Activated CD4-positive, alpha-beta memory T cell treated with anti-CD3 and anti-CD28 coated beads, Interleukin-2, amount 10 ng/mL, durations not matched to agents 7 days and 5 days (primary cell): ENCODE measurements around the gene TMEM53. TPM values are rescaled to one million over a fixed set of nuclear protein-coding genes. Genes with fewer than 3 reads are reported as not detected.

Experiments used
- CTCF ChIA-PET: fragments of 350-600 bp; sonication (Branson Sonifier 250); formaldehyde crosslinking; loops from one replicate; lab custom pipeline; 2021; ENCODE audit warnings: antibody characterized with exemption, inconsistent platforms; lab: Charles Lee
- POLR2A ChIA-PET: fragments of 350-600 bp; sonication (Branson Sonifier 250); formaldehyde crosslinking; loops from one replicate; lab custom pipeline; 2021; ENCODE audit warnings: antibody characterized with exemption; lab: Charles Lee
- DNase-seq: peaks from one replicate; pipeline ENCODE4 v3.0.0-alpha.2; 2020
- H3K27ac Mint-ChIP-seq: one replicate; pipeline ENCODE4 v1.8.0; 2021; ENCODE audit warnings: mild to moderate bottlenecking, mixed read lengths
- H3K27me3 Mint-ChIP-seq: one replicate; pipeline ENCODE4 v1.8.0; 2021; ENCODE audit warnings: mixed read lengths
- H3K36me3 Mint-ChIP-seq: one replicate; pipeline ENCODE4 v1.8.0; 2021; ENCODE audit warnings: low read depth, mixed read lengths
- H3K4me1 Mint-ChIP-seq: one replicate; pipeline ENCODE4 v1.8.0; 2021; ENCODE audit warnings: mixed read lengths
- H3K4me3 Mint-ChIP-seq: one replicate; pipeline ENCODE4 v1.8.0; 2021; ENCODE audit warnings: mild to moderate bottlenecking, mixed read lengths
- H3K9me3 Mint-ChIP-seq: one replicate; pipeline ENCODE4 v1.8.0; 2021; ENCODE audit warnings: mixed read lengths
- total RNA-seq, 2 experiments: library from RNA; stranded (reverse); gene quantifications; one replicate each; pipeline ENCODE4 v1.2.3, GENCODE V29; 2021

Gene TMEM53
- total RNA-seq, result 1 to 10 TPM; 4.3 to 5.6 TPM

- no peaks in the 10 kb centered on the region for H3K27me3 Mint-ChIP-seq
- H3K9me3 Mint-ChIP-seq, result no peaks in the 10 kb centered on the region
- peak; percentile 99 for DNase-seq
- H3K4me1 Mint-ChIP-seq, result peaks cover 32% of the 10 kb centered on the region
- CTCF ChIA-PET, result interaction anchor here (0.7 to 4.9 kb wide), 12 partner anchors 11 to 119 kb away, joined by 3 to 44 read pairs (median 5); no protein-coding TSS in a partner anchor
- H3K4me3 Mint-ChIP-seq, result peak within 1 kb of the TSS; percentile 83
- H3K27ac Mint-ChIP-seq, result peak within 1 kb of the TSS; percentile 79
- no peaks in the 10 kb centered on the region for H3K36me3 Mint-ChIP-seq
- POLR2A ChIA-PET, result interaction anchor here (0.7 to 7.7 kb wide), 13 partner anchors 10 to 337 kb away, joined by 3 to 71 read pairs (median 5); partner anchors contain the start of genes HECTD3 and RNU5D-1
These were observed at the start of gene TMEM53, which contains the start of gene ARMH1 for GRCh38 chr1:44674113-44675000. TMEM53 (minus strand) TSS chr1:44674481; CDS start chr1:44674391, 90 bp downstream. ARMH1 (plus strand) TSS chr1:44674714; CDS start chr1:44689698, 14,984 bp downstream.

GRCh38 chr1:44723496-44724295 is 49.4 kb upstream of the TMEM53 start:
- peaks cover 65% of the 10 kb centered on the region for H3K4me1 Mint-ChIP-seq
- peak overlapping the region; percentile 55 for H3K4me3 Mint-ChIP-seq
- peaks cover 4% of the 10 kb centered on the region for H3K27me3 Mint-ChIP-seq
- DNase-seq, result no peak
- no peaks in the 10 kb centered on the region for H3K9me3 Mint-ChIP-seq
- no peaks in the 10 kb centered on the region for H3K36me3 Mint-ChIP-seq
- ChIA-PET POLR2A (interaction anchor here (1.2 to 14.2 kb wide), 9 partner anchors 8 to 617 kb away, joined by 4 to 785 read pairs (median 54); partner anchors contain the start of genes BEST4, BTBD19, KIF2C and MUTYH), CTCF (interaction anchor here (1.1 kb wide), 1 partner anchor 8 kb away, joined by 3 read pairs; no protein-coding TSS in a partner anchor)
- H3K27ac Mint-ChIP-seq, result peak overlapping the region; percentile 79

- Mint-ChIP-seq H3K9me3 (no peaks in the 10 kb centered on the region), H3K4me1 (peaks cover 68% of the 10 kb centered on the region), H3K27ac (peak overlapping the region; percentile 79), H3K36me3 (no peaks in the 10 kb centered on the region), H3K4me3 (peak overlapping the region; percentile 55), H3K27me3 (peaks cover 4% of the 10 kb centered on the region)
- ChIA-PET CTCF (interaction anchor here (1.1 to 1.6 kb wide), 2 partner anchors 8 to 62 kb away, joined by 3 read pairs; no protein-coding TSS in a partner anchor), POLR2A (interaction anchor here (2.1 to 14.2 kb wide), 10 partner anchors 9 to 617 kb away, joined by 14 to 785 read pairs (median 53); partner anchors contain the start of genes BEST4, BTBD19, EIF2B3 and KIF2C)
- peak; percentile 35 for DNase-seq
These were observed 48.8 kb upstream of the TMEM53 start for GRCh38 chr1:44723064-44723463.

GRCh38 chr1:44721485-44722361 is 47.4 kb upstream of the TMEM53 start:
- Mint-ChIP-seq H3K36me3 (no peaks in the 10 kb centered on the region), H3K4me1 (peaks cover 71% of the 10 kb centered on the region), H3K9me3 (no peaks in the 10 kb centered on the region), H3K27ac (peak overlapping the region; percentile 94), H3K27me3 (no peaks in the 10 kb centered on the region), H3K4me3 (peak overlapping the region; percentile 52)
- ChIA-PET CTCF (interaction anchor here (0.7 to 4.0 kb wide), 11 partner anchors 9 to 504 kb away, joined by 3 to 59 read pairs (median 5); partner anchors contain the start of genes PLK3, RNU5D-1 and UROD), POLR2A (interaction anchor here (0.6 to 14.2 kb wide), 77 partner anchors 10 to 965 kb away, joined by 3 to 785 read pairs (median 6); partner anchors contain the start of genes AKR1A1, ARMH1, BEST4 and BTBD19)
- peak; percentile 87 for DNase-seq

GRCh38 chr1:44720281-44720680 is 46.0 kb upstream of the TMEM53 start:
- peaks cover 79% of the 10 kb centered on the region for H3K4me1 Mint-ChIP-seq
- H3K4me3 Mint-ChIP-seq, result no peak overlapping the region
- ChIA-PET CTCF (interaction anchor here (0.7 to 4.0 kb wide), 2 partner anchors 10 to 714 kb away, joined by 3 to 59 read pairs; partner anchors contain the start of gene RNU5D-1), POLR2A (interaction anchor here (1.0 to 14.2 kb wide), 11 partner anchors 11 to 619 kb away, joined by 3 to 785 read pairs (median 59); partner anchors contain the start of genes ARMH1, BEST4, BTBD19 and DYNLT4)
- no peaks in the 10 kb centered on the region for H3K27me3 Mint-ChIP-seq
- no peaks in the 10 kb centered on the region for H3K36me3 Mint-ChIP-seq
- H3K27ac Mint-ChIP-seq, result peak overlapping the region; percentile 94
- no peak for DNase-seq
- no peaks in the 10 kb centered on the region for H3K9me3 Mint-ChIP-seq

- no peaks in the 10 kb centered on the region for H3K27me3 Mint-ChIP-seq
- peaks cover 78% of the 10 kb centered on the region for H3K4me1 Mint-ChIP-seq
- H3K36me3 Mint-ChIP-seq, result no peaks in the 10 kb centered on the region
- no peaks in the 10 kb centered on the region for H3K9me3 Mint-ChIP-seq
- CTCF ChIA-PET, result interaction anchor here (0.6 to 4.0 kb wide), 3 partner anchors 11 to 941 kb away, joined by 3 to 59 read pairs (median 4); partner anchors contain the start of gene RNU5D-1
- no peak for DNase-seq
- peak overlapping the region; percentile 5 for H3K27ac Mint-ChIP-seq
- POLR2A ChIA-PET, result interaction anchor here (1.1 to 10.6 kb wide), 3 partner anchors 12 to 584 kb away, joined by 3 to 785 read pairs (median 330); partner anchors contain the start of gene RNU5D-1
- no peak overlapping the region for H3K4me3 Mint-ChIP-seq
These were observed 45.0 kb upstream of the TMEM53 start for GRCh38 chr1:44719318-44719717.

- no peak overlapping the region for H3K27ac Mint-ChIP-seq
- H3K4me3 Mint-ChIP-seq, result no peak overlapping the region
- H3K27me3 Mint-ChIP-seq, result no peaks in the 10 kb centered on the region
- H3K36me3 Mint-ChIP-seq, result no peaks in the 10 kb centered on the region
- peaks cover 69% of the 10 kb centered on the region for H3K4me1 Mint-ChIP-seq
- CTCF ChIA-PET, result interaction anchor here (0.9 to 5.2 kb wide), 6 partner anchors 11 to 95 kb away, joined by 3 to 25 read pairs (median 4); partner anchors contain the start of gene RNU5D-1
- DNase-seq, result no peak
- no peaks in the 10 kb centered on the region for H3K9me3 Mint-ChIP-seq
- POLR2A ChIA-PET, result interaction anchor here (1.3 to 10.6 kb wide), 6 partner anchors 14 to 294 kb away, joined by 4 to 785 read pairs (median 7); partner anchors contain the start of genes RNU5D-1, RPS8 and UROD
These were observed 43.8 kb upstream of the TMEM53 start for GRCh38 chr1:44718091-44718490.

- H3K4me3 Mint-ChIP-seq, result no peak overlapping the region
- H3K27ac Mint-ChIP-seq, result no peak overlapping the region
- H3K36me3 Mint-ChIP-seq, result no peaks in the 10 kb centered on the region
- CTCF ChIA-PET, result interaction anchor here (0.9 to 5.2 kb wide), 7 partner anchors 11 to 96 kb away, joined by 3 to 25 read pairs (median 4); partner anchors contain the start of gene RNU5D-1
- no peaks in the 10 kb centered on the region for H3K27me3 Mint-ChIP-seq
- no peak for DNase-seq
- H3K4me1 Mint-ChIP-seq, result peaks cover 65% of the 10 kb centered on the region
- no peaks in the 10 kb centered on the region for H3K9me3 Mint-ChIP-seq
- POLR2A ChIA-PET, result interaction anchor here (1.3 to 10.6 kb wide), 7 partner anchors 9 to 294 kb away, joined by 4 to 785 read pairs (median 5); partner anchors contain the start of genes RNU5D-1, RPS8 and UROD
These were observed 43.4 kb upstream of the TMEM53 start for GRCh38 chr1:44717653-44718052.

GRCh38 chr1:44717156-44717555 is 42.9 kb upstream of the TMEM53 start:
- POLR2A ChIA-PET, result interaction anchor here (1.3 to 10.6 kb wide), 7 partner anchors 9 to 295 kb away, joined by 4 to 785 read pairs (median 5); partner anchors contain the start of genes RNU5D-1, RPS8 and UROD
- no peak overlapping the region for H3K27ac Mint-ChIP-seq
- no peaks in the 10 kb centered on the region for H3K9me3 Mint-ChIP-seq
- no peaks in the 10 kb centered on the region for H3K36me3 Mint-ChIP-seq
- no peak for DNase-seq
- CTCF ChIA-PET, result interaction anchor here (0.6 to 5.2 kb wide), 7 partner anchors 11 to 504 kb away, joined by 3 to 25 read pairs (median 3); partner anchors contain the start of genes DMAP1 and RNU5D-1
- H3K4me3 Mint-ChIP-seq, result no peak overlapping the region
- H3K27me3 Mint-ChIP-seq, result no peaks in the 10 kb centered on the region
- peaks cover 65% of the 10 kb centered on the region for H3K4me1 Mint-ChIP-seq

GRCh38 chr1:44714944-44715571 is 40.8 kb upstream of the TMEM53 start:
- H3K27ac Mint-ChIP-seq, result peak overlapping the region; percentile 64
- no peaks in the 10 kb centered on the region for H3K9me3 Mint-ChIP-seq
- ChIA-PET POLR2A (interaction anchor here (1.0 to 10.6 kb wide), 3 partner anchors 17 to 84 kb away, joined by 3 to 785 read pairs (median 4); partner anchors contain the start of gene RNU5D-1), CTCF (interaction anchor here (0.7 to 5.2 kb wide), 5 partner anchors 14 to 297 kb away, joined by 3 to 25 read pairs (median 4); partner anchors contain the start of gene UROD)
- peak; percentile 74 for DNase-seq
- H3K4me3 Mint-ChIP-seq, result peak overlapping the region; percentile 24
- H3K4me1 Mint-ChIP-seq, result peaks cover 44% of the 10 kb centered on the region
- H3K27me3 Mint-ChIP-seq, result peaks cover 12% of the 10 kb centered on the region
- H3K36me3 Mint-ChIP-seq, result no peaks in the 10 kb centered on the region
